HFFc6 (cell line): Measurements from ENCODE around the gene SHPK. TPM values are rescaled to one million over a fixed set of nuclear protein-coding genes. Genes with fewer than 3 reads are reported as not detected.

Experiments
- DNase-seq: peaks from one replicate; pipeline ENCODE4 v3.0.0-alpha.2; 2018
- H3K27ac Mint-ChIP-seq: 2 replicates; pipeline ENCODE4 v1.8.0; 2020; ENCODE audit warnings: mild to moderate bottlenecking, mixed read lengths
- H3K27me3 Mint-ChIP-seq: 2 replicates; pipeline ENCODE4 v1.8.0; 2021; ENCODE audit warnings: mild to moderate bottlenecking, moderate library complexity, mixed read lengths; ENCODE audit not compliant: insufficient read depth
- H3K36me3 Mint-ChIP-seq: 2 replicates; pipeline ENCODE4 v1.8.0; 2021; ENCODE audit warnings: low read depth, mixed read lengths
- H3K4me1 Mint-ChIP-seq: 2 replicates; pipeline ENCODE4 v1.8.0; 2020; ENCODE audit warnings: low read depth, mixed read lengths
- H3K4me3 Mint-ChIP-seq: 2 replicates; pipeline ENCODE4 v1.8.0; 2020; ENCODE audit warnings: mild to moderate bottlenecking, moderate library complexity, mixed read lengths
- H3K9me3 Mint-ChIP-seq: 2 replicates; pipeline ENCODE4 v1.8.0; 2020; ENCODE audit warnings: mild to moderate bottlenecking, mixed read lengths
- long read RNA-seq: library from polyadenylated mRNA; unstranded; transcript quantifications from one replicate; pipeline ENCODE4 v2.0.0, GENCODE V29; 2019
- total RNA-seq, 6 experiments: library from RNA; stranded (reverse); fragmentation: NEBNext Ultra II Directional; extraction: Animal tissue kit (Norgen Biotek cat#: 25700); gene quantifications; 2 replicates in 1 of 6; 3 replicates in 5 of 6; pipeline ENCODE4 v1.2.3, GENCODE V29; 2021
- TF ChIP-seq, protein P1 (sequence below): fragments of 200-600 bp; sonication (generic); IDR thresholded peaks from 2 replicates; pipeline ENCODE4 v1.5.0; 2021; ENCODE audit warnings: antibody characterized with exemption, mild to moderate bottlenecking

Gene SHPK, protein sequence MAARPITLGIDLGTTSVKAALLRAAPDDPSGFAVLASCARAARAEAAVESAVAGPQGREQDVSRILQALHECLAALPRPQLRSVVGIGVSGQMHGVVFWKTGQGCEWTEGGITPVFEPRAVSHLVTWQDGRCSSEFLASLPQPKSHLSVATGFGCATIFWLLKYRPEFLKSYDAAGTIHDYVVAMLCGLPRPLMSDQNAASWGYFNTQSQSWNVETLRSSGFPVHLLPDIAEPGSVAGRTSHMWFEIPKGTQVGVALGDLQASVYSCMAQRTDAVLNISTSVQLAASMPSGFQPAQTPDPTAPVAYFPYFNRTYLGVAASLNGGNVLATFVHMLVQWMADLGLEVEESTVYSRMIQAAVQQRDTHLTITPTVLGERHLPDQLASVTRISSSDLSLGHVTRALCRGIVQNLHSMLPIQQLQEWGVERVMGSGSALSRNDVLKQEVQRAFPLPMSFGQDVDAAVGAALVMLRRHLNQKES
- 10 to 100 TPM in 1 of 6 experiments, 1 to 10 TPM in 5; 7.9 to 10.5 (median 9.1) TPM for total RNA-seq
- long read RNA-seq, transcript SHPK-201 (7 exons, 3,838 nt), result major isoform, 9 of 11 reads
- long read RNA-seq, partial matches to known transcripts, result 0 of 11 reads
- long read RNA-seq, other reads (novel, unspliced or antisense), result 2 of 11 reads

DNA sequence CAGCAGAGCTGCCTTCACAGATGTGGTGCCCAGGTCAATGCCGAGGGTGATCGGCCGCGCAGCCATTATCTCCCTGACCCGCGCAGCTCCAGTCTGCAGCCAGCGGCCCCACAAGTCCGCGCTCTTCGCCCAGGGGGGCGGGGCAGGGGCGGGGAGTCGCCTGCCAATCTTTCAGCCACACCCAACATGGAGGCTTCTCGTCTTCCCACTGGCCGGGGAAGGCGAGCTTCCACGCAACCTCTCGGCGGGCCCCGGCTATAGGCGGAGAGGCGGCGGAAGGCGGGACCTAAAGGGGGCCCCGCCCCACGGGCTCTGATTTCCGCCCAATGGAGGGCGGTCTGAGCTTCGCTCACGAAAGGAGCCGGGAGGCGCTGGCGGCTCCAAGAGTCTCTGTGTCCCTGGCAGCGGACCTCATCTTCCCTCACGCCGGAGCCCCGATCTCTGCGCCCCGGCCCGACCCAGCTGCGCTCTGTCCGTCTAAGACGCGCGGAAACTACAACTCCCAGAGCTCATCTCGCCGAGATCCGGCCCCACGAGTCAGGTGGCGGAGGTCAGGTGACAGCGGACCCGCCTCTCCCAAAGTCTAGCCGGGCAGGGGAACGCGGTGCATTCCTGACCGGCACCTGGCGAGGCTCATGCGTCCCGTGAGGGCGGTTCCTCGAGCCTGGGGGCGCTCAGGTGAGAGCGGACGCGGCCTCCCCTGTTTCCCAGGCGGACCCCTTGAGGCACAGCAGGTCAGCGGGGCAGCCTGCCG, at the start of gene SHPK, which contains the start of gene CTNS:
SHPK (minus strand) TSS at position 97 of the 754 bp plus-strand sequence; CDS start at position 66, 31 bp downstream.
CTNS (plus strand) TSS at position 607 of the 754 bp plus-strand sequence. CDS start 3,447 bp downstream, outside the sequence.
- H3K27me3 Mint-ChIP-seq, result no peaks in the 10 kb centered on the region; the same call in 1 of the 2 replicates
- peaks cover 6% of the 10 kb centered on the region; the same call in 1 of the 2 replicates for H3K36me3 Mint-ChIP-seq
- H3K4me3 Mint-ChIP-seq, result peak within 1 kb of the TSS; percentile 97
- peak within 1 kb of the TSS; percentile 99 for H3K27ac Mint-ChIP-seq
- TF ChIP-seq, protein P1, sequence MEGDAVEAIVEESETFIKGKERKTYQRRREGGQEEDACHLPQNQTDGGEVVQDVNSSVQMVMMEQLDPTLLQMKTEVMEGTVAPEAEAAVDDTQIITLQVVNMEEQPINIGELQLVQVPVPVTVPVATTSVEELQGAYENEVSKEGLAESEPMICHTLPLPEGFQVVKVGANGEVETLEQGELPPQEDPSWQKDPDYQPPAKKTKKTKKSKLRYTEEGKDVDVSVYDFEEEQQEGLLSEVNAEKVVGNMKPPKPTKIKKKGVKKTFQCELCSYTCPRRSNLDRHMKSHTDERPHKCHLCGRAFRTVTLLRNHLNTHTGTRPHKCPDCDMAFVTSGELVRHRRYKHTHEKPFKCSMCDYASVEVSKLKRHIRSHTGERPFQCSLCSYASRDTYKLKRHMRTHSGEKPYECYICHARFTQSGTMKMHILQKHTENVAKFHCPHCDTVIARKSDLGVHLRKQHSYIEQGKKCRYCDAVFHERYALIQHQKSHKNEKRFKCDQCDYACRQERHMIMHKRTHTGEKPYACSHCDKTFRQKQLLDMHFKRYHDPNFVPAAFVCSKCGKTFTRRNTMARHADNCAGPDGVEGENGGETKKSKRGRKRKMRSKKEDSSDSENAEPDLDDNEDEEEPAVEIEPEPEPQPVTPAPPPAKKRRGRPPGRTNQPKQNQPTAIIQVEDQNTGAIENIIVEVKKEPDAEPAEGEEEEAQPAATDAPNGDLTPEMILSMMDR, result no peak
- H3K4me1 Mint-ChIP-seq, result peaks cover 29% of the 10 kb centered on the region
- DNase-seq, result peak; percentile 95
- no peaks in the 10 kb centered on the region for H3K9me3 Mint-ChIP-seq

DNA sequence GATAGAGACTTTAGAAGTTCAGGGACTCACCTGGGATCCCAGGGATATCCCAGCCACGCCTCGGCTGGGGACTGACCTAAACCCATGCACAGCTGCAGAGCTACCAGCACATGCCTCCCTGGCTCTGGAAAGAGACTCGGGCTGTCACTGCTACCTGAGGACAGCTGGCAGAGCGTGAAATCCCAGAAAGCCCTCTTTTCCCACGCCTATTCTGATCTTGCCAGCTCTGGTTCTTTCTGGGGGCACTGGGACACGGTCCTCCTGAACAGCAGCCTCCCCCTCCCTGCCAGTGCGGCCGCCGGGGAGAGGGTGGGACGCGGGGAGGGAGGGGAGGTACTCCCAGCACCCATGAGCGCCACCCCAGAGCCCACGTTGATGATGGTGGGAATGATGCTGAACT, 49.1 kb upstream of the SHPK start:
- Mint-ChIP-seq H3K27ac (no peak overlapping the region), H3K4me3 (no peak overlapping the region), H3K27me3 (peaks cover 7% of the 10 kb centered on the region; the same call in 1 of the 2 replicates), H3K9me3 (no peaks in the 10 kb centered on the region), H3K4me1 (no peaks in the 10 kb centered on the region), H3K36me3 (no peaks in the 10 kb centered on the region)
- no peak for DNase-seq
- TF ChIP-seq, protein P1, result no peak

DNA sequence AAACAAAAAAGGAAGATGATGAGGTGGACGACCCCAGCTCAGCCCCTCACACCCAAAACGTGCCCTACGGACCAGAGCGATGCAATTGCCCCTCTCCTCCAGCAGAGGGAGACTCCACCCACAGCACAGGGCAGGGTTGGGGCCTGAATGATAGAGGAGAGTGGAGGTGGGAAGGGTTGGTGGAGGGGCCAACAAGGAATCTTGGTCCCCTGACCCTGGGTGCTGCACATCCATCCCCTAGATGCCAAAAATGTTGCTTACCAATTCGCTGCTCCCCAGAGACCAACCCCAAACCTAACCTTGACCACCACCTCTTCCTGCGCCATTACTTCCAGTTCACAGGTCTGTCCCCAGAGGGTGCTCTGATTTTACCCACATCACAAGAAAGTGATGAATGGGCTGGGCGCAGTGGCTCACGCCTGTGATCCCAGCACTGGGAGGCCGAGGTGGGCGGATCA, 47.0 kb upstream of the SHPK start:
- TF ChIP-seq, protein P1, result peak; percentile 94
- DNase-seq, result no peak
- Mint-ChIP-seq H3K9me3 (no peaks in the 10 kb centered on the region), H3K4me3 (no peak overlapping the region), H3K4me1 (peaks cover 6% of the 10 kb centered on the region; the same call in 1 of the 2 replicates), H3K27me3 (peaks cover 9% of the 10 kb centered on the region; the same call in 1 of the 2 replicates), H3K27ac (no peak overlapping the region), H3K36me3 (no peaks in the 10 kb centered on the region)

DNA sequence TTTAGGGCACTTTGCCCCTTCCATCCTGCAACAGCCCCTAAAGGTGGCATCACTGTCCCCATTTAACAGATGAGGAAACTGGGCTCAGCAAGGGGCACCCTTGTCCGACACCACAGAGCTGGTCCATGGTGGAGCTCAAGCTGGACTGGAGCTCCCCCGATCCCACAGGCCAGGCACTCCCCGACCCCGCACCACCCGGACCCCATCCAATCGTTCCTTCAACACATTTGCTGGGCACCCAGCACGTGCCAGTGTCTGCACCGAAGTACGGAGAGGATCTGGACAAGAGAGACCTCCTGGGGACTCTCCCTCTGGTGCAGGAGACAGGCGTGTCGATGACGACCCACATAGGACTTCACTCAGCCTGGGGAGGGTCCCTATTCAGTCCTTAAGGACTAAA, 46.0 kb upstream of the SHPK start:
- Mint-ChIP-seq H3K4me3 (no peak overlapping the region), H3K9me3 (no peaks in the 10 kb centered on the region), H3K27ac (no peak overlapping the region), H3K36me3 (no peaks in the 10 kb centered on the region), H3K4me1 (peaks cover 6% of the 10 kb centered on the region; the same call in 1 of the 2 replicates), H3K27me3 (peaks cover 9% of the 10 kb centered on the region)
- TF ChIP-seq, protein P1, result no peak
- no peak for DNase-seq

DNA sequence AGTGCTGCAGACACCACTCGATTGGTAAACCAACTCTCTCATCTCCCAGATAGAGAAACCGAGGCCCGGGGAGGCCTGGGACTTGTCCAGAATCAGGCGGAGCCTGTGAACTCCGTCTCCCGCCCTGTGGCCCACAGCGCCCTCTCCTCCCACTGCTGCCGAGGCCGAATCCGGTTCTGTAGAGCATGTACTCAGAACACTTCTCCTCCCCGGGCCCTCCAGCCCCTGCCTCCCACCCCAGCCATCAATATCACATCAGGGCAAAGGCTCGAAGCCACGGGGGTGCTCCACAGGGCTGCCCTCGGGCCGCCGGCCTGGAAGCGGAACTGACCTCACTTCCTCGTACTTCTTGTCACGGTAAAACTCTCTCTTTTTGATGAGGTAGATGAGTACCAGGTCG, 45.5 kb upstream of the SHPK start:
- TF ChIP-seq, protein P1, result no peak
- Mint-ChIP-seq H3K27ac (no peak overlapping the region), H3K4me1 (peaks cover 6% of the 10 kb centered on the region; the same call in 1 of the 2 replicates), H3K27me3 (peaks cover 9% of the 10 kb centered on the region), H3K36me3 (no peaks in the 10 kb centered on the region), H3K4me3 (no peak overlapping the region), H3K9me3 (no peaks in the 10 kb centered on the region)
- DNase-seq, result no peak
